Measurements from ENCODE around the gene TMEM184C.

The TMEM184C gene

GRCh38 chr4:147596377-147596776 lies 20.8 kb upstream of the TMEM184C start:
- in situ Hi-C loops (cut with HindIII; ENCODE audit: low pct_ligation_motif_present, low pct_unique_long_range_greater_than_20kb, low sequenced_read_pairs), result no loop called here
- peak; percentile 16 for DNase-seq

- peak; percentile 56 for DNase-seq
These were observed 20.2 kb upstream of the TMEM184C start for GRCh38 chr4:147596981-147597380.

GRCh38 chr4:147597561-147597960 lies 19.6 kb upstream of the TMEM184C start:
- in situ Hi-C loops (cut with HindIII; ENCODE audit: low pct_ligation_motif_present, low pct_unique_long_range_greater_than_20kb, low sequenced_read_pairs), result no loop called here

More at GRCh38 chr4:147596981-147597380, 20.2 kb upstream of the TMEM184C start:
- in situ Hi-C loops (cut with HindIII; ENCODE audit: low pct_ligation_motif_present, low pct_unique_long_range_greater_than_20kb, low sequenced_read_pairs), result no loop called here

GRCh38 chr4:147599206-147599605 lies 18.0 kb upstream of the TMEM184C start:
- in situ Hi-C loops (cut with HindIII; ENCODE audit: low pct_ligation_motif_present, low pct_unique_long_range_greater_than_20kb, low sequenced_read_pairs), result no loop called here
- no peak for DNase-seq

More at GRCh38 chr4:147597561-147597960, 19.6 kb upstream of the TMEM184C start:
- no peak for DNase-seq

GRCh38 chr4:147599769-147600168 lies 17.4 kb upstream of the TMEM184C start:
- in situ Hi-C loops (cut with HindIII; ENCODE audit: low pct_ligation_motif_present, low pct_unique_long_range_greater_than_20kb, low sequenced_read_pairs), result no loop called here
- no peak for DNase-seq

- in situ Hi-C loops (cut with HindIII; ENCODE audit: low pct_ligation_motif_present, low pct_unique_long_range_greater_than_20kb, low sequenced_read_pairs), result no loop called here
- no peak for DNase-seq
These were observed 11.7 kb upstream of the TMEM184C start for GRCh38 chr4:147605499-147605898.

GRCh38 chr4:147607471-147607870 lies 9.7 kb upstream of the TMEM184C start:
- no peak for DNase-seq
- in situ Hi-C loops (cut with HindIII; ENCODE audit: low pct_ligation_motif_present, low pct_unique_long_range_greater_than_20kb, low sequenced_read_pairs), result no loop called here

- no peak for DNase-seq
- in situ Hi-C loops (cut with HindIII; ENCODE audit: low pct_ligation_motif_present, low pct_unique_long_range_greater_than_20kb, low sequenced_read_pairs), result no loop called here
These were observed 6.5 kb upstream of the TMEM184C start for GRCh38 chr4:147610686-147611085.

- DNase-seq, result no peak
These were observed 386 bp upstream of the TMEM184C start for GRCh38 chr4:147616849-147617172.

GRCh38 chr4:147617841-147618691 lies 869 bp downstream of the TMEM184C start:
- in situ Hi-C loops (cut with HindIII; ENCODE audit: low pct_ligation_motif_present, low pct_unique_long_range_greater_than_20kb, low sequenced_read_pairs), result no loop called here
- no peak for DNase-seq

More at GRCh38 chr4:147616849-147617172, 386 bp upstream of the TMEM184C start:
- in situ Hi-C loops (cut with HindIII; ENCODE audit: low pct_ligation_motif_present, low pct_unique_long_range_greater_than_20kb, low sequenced_read_pairs), result no loop called here

- no peak for DNase-seq
- in situ Hi-C loops (cut with HindIII; ENCODE audit: low pct_ligation_motif_present, low pct_unique_long_range_greater_than_20kb, low sequenced_read_pairs), result no loop called here
These were observed 3.1 kb downstream of the TMEM184C start for GRCh38 chr4:147620315-147620714.

GRCh38 chr4:147625733-147626132 lies 8.5 kb downstream of the TMEM184C start:
- in situ Hi-C loops (cut with HindIII; ENCODE audit: low pct_ligation_motif_present, low pct_unique_long_range_greater_than_20kb, low sequenced_read_pairs), result no loop called here

GRCh38 chr4:147626903-147627302 lies 9.7 kb downstream of the TMEM184C start:
- DNase-seq, result no peak
- in situ Hi-C loops (cut with HindIII; ENCODE audit: low pct_ligation_motif_present, low pct_unique_long_range_greater_than_20kb, low sequenced_read_pairs), result no loop called here

More at GRCh38 chr4:147625733-147626132, 8.5 kb downstream of the TMEM184C start:
- no peak for DNase-seq

GRCh38 chr4:147628415-147628814 lies 11.2 kb downstream of the TMEM184C start:
- in situ Hi-C loops (cut with HindIII; ENCODE audit: low pct_ligation_motif_present, low pct_unique_long_range_greater_than_20kb, low sequenced_read_pairs), result no loop called here
- no peak for DNase-seq

GRCh38 chr4:147629783-147630730 lies 12.9 kb downstream of the TMEM184C start:
- DNase-seq, result no peak
- in situ Hi-C loops (cut with HindIII; ENCODE audit: low pct_ligation_motif_present, low pct_unique_long_range_greater_than_20kb, low sequenced_read_pairs), result no loop called here

GRCh38 chr4:147633113-147633512 lies 15.9 kb downstream of the TMEM184C start:
- DNase-seq, result no peak
- in situ Hi-C loops (cut with HindIII; ENCODE audit: low pct_ligation_motif_present, low pct_unique_long_range_greater_than_20kb, low sequenced_read_pairs), result no loop called here

GRCh38 chr4:147633643-147634042 lies 16.4 kb downstream of the TMEM184C start:
- no peak for DNase-seq
- in situ Hi-C loops (cut with HindIII; ENCODE audit: low pct_ligation_motif_present, low pct_unique_long_range_greater_than_20kb, low sequenced_read_pairs), result no loop called here

- in situ Hi-C loops (cut with HindIII; ENCODE audit: low pct_ligation_motif_present, low pct_unique_long_range_greater_than_20kb, low sequenced_read_pairs), result no loop called here
These were observed 18.2 kb downstream of the TMEM184C start for GRCh38 chr4:147635348-147635747.

GRCh38 chr4:147638365-147638764 lies 21.2 kb downstream of the TMEM184C start:
- DNase-seq, result no peak
- in situ Hi-C loops (cut with HindIII; ENCODE audit: low pct_ligation_motif_present, low pct_unique_long_range_greater_than_20kb, low sequenced_read_pairs), result no loop called here

More at GRCh38 chr4:147635348-147635747, 18.2 kb downstream of the TMEM184C start:
- DNase-seq, result no peak

Measured in ACHN (cell line).